HG03103 (cell line): ENCODE data around the gene RESF1.
"Not testable (repeated sequence)": the region's sequence is repeated elsewhere in the genome, so short reads cannot be mapped to it uniquely, and the experiment has no call there.

Experiments used
- ATAC-seq: cut with Tn5 transposase; IDR thresholded peaks from one replicate; pipeline ENCODE4 v1.9.1; 2021; ENCODE audit warnings: low read depth; ENCODE audit not compliant: unreplicated experiment

The RESF1 gene, protein sequence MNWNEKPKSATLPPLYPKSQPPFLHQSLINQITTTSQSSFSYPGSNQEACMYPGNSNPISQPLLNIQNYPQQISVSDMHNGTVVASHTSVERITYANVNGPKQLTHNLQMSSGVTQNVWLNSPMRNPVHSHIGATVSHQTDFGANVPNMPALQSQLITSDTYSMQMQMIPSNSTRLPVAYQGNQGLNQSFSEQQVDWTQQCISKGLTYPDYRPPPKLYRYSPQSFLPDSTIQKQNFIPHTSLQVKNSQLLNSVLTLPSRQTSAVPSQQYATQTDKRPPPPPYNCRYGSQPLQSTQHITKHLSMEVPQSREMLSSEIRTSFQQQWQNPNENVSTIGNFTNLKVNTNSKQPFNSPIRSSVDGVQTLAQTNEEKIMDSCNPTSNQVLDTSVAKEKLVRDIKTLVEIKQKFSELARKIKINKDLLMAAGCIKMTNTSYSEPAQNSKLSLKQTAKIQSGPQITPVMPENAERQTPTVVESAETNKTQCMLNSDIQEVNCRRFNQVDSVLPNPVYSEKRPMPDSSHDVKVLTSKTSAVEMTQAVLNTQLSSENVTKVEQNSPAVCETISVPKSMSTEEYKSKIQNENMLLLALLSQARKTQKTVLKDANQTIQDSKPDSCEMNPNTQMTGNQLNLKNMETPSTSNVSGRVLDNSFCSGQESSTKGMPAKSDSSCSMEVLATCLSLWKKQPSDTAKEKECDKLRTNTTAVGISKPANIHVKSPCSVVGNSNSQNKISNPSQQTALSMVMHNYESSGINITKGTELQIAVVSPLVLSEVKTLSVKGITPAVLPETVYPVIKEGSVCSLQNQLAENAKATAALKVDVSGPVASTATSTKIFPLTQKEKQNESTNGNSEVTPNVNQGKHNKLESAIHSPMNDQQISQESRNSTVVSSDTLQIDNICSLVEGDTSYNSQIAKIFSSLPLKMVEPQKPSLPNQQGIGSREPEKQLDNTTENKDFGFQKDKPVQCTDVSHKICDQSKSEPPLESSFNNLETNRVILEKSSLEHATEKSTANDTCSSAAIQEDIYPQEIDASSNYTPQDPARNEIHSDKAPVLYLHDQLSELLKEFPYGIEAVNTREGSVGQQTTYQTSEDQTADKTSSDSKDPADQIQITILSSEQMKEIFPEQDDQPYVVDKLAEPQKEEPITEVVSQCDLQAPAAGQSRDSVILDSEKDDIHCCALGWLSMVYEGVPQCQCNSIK (N-terminal part only)

DNA sequence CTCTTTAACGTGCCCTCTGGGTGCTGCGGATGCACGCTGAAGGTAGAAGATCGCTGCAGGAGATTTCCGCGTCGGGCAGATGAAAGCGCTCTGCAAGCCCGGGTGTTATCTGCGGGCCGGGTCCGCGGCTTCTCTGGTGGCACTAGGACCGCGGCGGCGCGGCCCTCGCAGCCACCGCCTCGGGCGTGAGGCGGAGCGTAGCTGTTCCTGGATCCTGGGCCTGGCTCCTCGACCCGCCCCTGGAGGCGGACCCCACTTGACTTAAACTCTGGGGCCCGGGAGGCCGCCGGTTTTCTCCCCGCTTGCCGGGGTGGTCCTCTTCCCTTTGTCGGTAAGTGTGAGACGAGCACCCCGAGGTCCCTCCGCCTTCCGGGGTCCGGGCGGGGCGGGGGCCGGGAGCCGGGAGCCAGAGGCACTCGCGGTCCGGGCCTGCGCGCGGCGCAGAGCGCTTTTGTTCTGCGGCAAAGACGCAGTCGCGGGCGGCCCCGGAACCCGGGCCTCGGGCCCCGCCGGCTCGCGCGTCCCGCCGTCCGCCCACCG lies at the start of gene RESF1:
Gene RESF1, plus strand, starts transcription at position 255 of the 540 bp plus-strand sequence. CDS start 21,541 bp downstream, outside the sequence.
- ATAC-seq = peak; percentile 81

DNA sequence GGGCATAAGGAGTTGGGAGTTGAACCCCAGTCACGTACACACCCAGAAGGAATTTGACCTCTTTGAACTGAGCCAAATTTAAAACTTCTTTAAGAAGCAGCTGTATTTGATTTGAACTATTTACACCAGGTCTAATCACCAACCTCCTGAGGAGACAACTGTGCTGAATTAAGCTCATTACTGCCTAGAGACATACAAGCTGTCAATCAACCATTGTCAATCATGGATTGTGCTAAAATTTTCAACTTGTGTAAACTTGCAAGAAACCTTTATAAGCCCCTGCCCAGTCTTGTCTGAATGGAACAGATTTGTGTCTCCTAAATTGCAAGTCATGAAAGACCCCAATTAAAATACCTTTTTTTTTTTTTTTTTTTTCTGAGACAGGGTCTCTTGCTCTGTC lies 44.3 kb upstream of the RESF1 start:
- ATAC-seq = no peak

DNA sequence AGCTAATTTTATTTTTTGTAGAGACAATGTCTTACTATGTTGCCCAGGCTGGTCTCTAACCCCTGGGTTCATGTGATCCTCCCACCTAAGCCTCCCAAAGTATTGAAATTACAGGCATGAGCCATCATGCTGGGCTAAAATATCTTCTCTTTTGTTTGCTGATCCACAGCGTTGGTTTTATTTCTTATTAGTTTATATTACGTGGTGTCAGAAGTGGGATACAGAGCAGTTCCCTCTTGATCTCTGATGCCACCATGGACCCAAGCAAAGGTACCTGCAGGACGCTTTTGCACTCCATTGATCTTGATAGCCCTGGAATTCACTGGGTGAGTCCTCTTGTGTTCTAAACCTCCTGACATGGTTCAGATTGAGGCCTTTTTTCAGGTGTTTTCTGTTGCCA lies 43.8 kb upstream of the RESF1 start:
- no peak for ATAC-seq

DNA sequence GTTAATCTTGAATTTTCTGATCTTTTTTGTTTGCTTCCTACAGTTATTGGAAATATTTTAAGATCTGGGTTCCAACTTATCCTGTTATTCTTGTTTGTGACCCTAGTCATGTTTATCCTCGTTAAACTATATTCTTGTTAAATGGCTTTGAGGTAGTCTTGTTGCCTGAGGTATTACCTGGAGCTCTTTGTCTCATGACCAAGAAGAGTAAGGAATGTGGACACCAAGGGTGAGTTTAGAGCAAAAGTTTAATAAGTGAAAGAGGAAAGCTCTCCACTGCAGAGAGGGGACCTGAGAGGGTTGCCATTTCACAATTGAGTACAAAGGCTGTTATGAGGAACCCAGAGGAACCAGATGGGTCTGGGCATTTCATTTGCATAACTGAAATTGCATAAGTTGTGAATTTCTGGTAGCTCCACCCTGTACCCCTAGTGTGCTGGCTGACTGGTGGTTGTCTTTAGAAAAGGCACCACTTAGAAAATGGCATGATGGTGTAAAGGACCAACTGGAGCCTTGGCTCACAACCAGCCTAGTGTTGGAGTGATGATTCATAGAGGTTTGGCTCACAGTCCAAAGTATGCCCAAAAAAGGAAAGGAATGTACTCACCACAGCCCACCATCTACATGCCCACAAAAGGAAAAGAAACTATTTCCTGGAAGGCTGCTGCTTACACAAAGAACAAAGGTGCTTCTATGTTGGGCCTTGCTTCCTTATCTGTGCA lies 36.7 kb upstream of the RESF1 start:
- no peak for ATAC-seq

DNA sequence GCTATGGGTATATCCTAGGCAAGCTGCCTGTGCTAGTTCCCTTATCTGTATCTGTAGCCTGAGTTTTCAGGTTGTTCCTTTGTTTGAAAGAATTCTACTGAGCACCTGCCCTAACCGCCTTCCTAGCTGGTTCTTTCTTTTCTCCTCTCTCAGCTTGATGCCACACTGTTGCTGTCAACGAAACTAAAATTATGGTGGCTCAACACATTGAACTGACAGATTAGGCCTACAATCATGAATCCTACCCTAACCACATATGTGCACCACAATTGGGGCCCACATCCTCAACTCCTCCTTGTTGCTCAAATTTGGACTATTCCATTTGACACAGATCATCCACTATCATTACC lies 36.2 kb upstream of the RESF1 start:
- no peak for ATAC-seq

DNA sequence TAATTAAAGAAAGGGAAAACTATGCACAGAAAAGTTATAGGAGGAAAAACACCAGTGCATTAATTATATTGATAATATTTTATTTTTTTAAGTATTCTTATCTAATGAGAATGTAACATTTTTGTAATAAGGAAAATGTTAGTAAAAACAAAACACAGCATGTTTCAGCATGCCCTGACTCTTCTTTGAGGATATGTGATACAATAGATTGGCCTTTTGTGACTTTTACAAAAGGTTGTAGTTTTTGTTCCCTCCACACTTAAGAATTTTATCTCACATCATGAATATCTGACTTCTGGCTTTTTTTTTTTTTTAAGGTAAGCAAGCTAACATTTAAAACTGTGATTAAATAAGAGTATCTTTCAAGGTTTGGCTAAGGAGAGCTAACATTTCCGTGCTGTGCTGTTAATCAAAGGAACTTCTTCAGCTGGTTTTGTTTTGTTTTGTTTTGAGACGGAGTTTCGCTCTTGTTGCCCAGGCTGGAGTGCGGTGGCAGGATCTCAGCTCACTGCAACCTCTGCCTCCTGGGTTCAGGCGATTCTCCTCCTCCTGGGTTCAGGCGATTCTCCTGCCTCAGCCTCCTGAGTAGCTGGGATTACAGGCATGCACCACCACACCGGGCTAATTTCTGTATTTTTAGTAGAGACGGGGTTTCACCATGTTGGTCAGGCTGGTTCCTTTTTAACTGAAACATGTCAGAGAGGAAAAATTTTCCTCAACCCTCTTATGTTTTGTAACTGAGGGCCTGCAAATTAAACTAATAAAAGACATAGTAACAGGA lies 30.8 kb upstream of the RESF1 start:
- no peak for ATAC-seq

DNA sequence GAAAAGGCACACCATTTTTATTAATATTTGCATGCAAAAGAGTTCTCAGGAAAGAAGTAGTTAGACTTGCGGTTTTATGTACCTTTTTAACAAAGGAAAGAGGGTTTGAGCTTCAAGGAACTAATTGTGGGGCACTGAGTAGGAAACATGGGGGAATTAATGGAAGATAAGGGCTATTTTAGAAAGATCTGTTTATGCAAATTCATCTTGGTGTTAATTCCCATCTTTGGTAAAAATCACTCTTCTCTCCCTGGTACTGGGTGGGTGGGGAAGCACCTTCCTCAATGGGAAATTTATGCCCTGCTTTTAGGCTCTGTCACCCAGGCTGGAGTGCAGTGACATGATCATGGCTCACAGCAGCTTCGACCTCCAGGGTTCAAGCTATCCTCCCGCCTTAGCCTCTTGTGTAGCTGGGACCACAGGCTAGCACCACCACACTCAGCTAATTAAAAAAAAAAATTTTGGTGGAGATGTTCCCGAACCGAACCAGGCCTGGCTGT lies 30.1 kb upstream of the RESF1 start:
- ATAC-seq = no peak

DNA sequence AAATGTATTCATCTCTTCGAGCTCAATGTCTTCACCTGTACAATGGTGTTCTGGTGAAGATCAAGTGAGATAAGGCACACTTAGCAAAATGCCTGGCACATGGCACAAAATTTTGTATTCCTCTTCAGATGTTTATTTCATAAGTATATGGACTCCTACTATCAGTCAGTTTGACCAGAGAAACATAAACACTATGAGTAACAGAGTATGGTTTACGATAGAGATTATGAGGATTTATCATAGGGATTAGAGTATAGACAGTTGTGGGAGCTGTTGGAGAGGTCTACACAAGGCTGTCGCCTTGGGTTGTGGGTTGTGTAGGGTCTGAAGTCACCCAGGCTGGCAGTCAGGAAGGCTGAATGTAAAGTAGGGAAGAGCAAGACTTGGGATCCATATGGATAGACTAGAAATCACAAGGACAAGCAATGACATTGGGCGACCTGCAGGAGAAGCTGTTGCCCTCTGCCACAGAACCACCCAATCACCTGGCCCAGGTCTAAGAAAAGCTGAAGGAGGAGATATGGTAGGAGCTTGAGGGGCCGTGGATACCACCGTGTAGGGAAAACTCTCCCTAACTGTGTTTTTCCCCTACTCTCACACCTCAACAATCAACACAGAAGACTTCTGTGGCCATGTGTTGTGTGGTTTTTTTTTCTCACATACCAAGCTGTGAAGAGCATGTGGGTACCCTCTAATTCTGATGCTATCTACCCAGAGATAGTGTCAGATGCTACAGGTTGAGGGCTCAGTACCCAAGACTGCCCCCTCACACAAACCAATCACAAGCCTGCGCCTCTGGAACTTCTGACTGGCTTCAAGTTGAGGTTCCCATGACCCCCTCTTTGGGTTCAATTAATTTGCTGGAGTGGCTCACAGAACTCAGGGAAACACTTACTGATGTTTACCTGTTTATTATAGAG lies 27.2 kb upstream of the RESF1 start:
- ATAC-seq = no peak

DNA sequence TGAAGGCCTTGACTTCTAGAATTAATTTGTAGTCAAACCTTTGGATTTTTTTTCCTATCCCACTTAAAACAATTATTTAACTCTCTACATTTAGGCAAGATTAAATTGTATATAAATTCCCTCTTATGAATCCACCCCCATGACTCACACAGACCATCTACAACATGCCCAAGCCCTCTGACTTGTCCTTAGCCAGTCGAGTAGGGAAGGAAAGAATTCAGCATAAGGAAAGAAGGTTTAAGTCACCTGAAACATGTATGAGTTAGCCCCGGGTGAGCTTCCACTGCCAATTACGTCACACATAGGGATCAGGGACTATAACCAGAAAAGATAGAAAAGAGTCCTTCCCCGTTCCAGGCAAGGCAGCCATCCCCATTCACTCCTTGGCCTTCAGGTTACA lies 14.9 kb upstream of the RESF1 start:
- ATAC-seq = no peak

DNA sequence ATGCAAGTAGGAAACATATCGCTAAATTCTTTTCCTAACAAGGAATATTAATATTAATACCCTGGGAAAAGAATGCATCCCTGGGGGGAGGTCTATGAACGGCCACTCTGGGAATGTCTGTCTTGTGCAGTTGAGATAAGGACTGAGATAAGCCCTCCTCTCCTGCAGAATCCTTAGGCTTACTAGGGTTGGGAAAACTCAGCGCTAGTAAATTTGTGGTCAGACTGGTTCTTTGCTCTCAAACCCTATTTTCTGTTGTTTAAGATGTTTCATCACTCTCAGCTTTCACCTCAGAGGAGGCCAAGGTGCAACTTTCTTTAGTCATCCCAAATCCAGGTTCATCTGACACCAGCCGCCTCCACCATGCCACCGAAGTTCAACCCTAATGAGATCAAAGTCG lies 11.2 kb upstream of the RESF1 start:
- no peak for ATAC-seq

DNA sequence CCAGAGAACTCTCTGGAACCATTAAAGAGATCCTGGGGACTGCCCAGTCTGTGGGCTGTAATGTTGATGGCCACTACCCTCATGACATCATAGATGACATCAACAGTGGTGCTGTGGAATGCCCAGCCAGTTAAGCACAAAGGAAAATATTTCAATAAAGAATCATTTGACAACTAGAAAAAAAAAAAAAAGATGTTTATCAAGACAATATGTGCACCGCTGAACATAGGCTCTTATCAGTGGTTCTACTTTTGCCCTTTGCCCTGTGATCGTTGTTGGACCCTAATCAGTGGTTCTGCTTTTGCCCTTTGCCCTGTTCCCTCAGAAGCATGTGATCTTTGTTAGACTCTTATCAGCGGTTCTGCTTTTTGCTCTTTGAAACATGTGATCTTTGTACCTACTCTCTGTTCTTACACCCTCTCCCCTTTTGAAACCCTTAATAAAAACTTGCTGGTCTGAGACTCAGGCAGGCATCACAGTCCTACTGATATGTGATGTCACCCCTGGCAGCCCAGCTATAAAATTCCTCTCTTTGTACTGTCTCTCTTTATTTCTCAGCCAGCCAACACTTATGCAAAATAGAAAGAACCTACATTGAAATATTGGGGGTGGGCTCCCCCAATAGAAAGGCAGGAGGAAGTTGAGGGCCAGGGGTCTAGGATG lies 10.4 kb upstream of the RESF1 start:
- not testable (repeated sequence) for ATAC-seq

DNA sequence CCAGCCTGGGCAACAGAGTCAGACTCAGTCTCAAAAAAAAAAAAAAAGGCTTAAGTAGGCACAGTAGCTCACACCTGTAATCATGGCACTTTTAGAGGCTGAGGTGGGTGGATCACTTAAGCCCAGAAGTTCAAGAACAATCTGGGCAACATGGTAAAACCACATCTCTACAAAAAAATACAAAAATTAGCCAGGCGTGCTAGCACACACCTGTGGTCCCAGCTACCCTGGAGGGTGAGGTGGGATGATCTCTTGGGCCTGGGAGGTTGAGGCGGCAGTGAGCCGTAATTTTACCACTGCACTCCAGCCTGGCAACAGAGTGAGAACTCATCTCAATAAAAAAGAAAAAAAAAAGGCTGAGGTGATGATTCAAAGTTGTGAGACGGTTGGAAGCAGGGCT lies 9.1 kb upstream of the RESF1 start:
- ATAC-seq = no peak

DNA sequence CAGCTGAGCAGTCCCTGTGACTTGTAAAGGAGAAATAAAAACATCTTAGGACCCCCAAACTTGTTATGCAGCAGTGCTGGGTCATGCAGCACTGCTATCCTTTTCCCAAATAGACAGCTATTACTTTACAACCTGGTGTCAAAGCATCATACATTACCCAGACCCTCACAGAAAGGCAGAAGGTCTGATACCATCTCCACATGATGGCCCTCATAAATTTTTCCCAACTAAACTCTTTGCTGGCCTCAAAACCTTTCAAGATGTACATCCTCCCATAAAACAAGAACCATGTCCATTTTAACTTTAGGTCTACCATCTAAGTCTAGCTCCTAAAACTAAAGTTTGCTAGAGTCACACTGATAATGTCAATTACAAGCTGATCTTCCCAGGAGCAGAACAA lies 8.7 kb upstream of the RESF1 start:
- no peak for ATAC-seq

DNA sequence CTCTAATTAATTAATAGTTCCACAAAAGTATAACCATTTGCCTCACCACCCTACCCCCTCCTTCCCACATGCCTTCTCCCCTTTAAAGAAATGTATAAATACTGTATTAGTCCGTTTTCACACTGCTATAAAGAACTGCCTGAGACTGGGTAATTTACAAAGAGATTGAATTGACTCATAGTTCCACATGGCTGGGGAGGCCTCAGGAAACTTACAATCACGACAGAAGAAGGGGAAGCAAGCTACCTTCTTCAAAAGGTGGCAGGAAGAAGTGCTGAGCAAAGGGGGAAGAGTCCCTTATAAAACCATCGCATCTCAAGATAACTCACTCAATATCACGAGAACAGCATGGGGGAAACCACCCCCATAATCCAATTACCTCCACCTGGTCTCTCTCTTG lies 8.2 kb upstream of the RESF1 start:
- ATAC-seq = no peak

DNA sequence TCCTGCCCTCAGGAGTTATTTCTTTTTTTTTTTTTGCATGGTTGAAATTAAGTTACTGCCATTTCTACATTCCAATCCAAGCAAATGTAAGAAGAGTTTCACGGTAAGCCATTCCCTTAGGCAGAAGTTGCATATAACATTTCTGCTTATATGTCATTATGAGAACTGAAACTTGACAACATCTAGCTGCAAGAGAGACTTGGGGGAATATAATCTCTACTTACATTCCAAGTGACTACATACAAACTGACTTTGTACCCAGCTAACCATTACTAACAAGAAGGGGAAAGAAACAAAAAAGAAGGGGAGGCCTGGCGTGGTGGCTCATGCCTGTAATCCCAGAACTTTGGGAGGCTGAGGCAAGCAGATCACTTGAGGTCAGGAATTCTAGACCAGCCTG lies 7.3 kb upstream of the RESF1 start:
- ATAC-seq = no peak

DNA sequence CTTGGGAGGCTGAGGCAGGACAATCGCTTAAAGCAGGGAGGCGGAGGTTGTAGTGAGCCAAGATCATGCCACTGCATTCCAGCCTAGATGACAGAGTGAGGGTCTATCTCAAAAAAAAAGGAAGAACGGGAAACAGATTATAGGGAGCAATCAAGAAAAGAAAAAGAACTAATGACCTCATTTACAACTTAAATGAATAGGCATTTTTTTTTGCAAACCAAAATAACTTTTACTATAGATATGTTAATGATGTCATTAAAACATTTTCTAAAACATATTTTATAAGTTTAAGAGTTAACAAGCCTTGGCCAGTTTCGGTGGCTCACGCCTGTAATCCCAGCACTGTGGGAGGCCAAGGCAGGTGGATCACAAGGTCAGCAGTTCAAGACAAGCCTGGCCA lies 6.8 kb upstream of the RESF1 start:
- ATAC-seq = no peak

DNA sequence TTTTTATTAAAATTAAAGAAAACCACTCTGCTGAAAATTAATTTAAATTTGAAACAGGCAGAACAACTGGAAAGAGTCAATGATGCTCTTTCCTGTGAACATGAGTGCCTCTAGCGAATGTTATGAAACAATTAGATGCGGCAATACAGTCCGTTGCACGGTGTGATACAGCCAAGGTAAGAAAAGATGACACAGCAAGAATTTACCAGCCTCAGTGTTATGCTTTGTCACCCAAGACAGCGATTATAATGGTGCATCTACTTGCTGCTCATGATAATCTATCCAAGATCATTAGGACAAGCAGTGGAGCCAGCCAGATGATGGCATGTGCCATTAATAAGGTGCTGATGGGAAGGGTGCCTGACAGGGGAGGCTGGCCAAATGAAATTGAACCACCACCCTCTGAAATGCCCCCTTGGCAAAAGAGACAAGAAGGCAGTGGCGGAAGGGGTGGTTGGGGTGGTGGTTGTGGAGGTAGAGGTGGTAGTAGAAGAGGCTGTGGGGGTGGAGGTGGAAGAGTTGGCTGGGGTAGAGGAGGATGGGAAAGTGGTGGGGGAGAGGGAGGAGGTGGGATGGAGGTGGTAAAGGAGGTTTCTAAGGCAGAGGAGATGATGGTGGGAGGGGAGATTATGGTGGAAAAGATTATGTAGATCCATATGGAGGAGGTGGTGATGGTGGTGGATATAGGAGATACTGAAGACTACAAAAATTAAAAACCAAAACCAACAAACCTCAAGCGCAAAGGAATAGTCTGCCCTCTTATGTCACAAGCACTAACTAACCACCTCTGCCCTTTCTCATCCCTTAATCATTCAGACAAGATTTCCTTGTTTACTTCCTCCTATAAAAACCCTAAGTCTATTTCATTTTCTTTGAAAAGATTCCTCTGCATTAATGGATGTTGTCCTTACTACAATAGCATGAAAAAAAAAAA lies 4.0 kb upstream of the RESF1 start:
- ATAC-seq = no peak
